DOHH2 (cell line): Measurements from ENCODE around the gene ERGIC2.

Source experiments
- H3F3A ChIP-seq: fragments of 200-600 bp; sonication (generic), shearing (Covaris generic); 2 replicates; pipeline ENCODE4 v1.6.0; 2016; ENCODE audit warnings: antibody characterized with exemption, mild to moderate bottlenecking; ENCODE audit not compliant: control insufficient read depth, insufficient read depth
- H3K27ac ChIP-seq: fragments of 200-600 bp; sonication (generic); 2 replicates; pipeline ENCODE4 v1.5.1; 2014; ENCODE audit warnings: low read depth, mild to moderate bottlenecking, low read length, moderate library complexity
- H3K27me3 ChIP-seq: fragments of 200-600 bp; sonication (generic); 2 replicates; pipeline ENCODE4 v1.6.1; 2014; ENCODE audit warnings: mild to moderate bottlenecking, low read length, mixed read lengths; ENCODE audit not compliant: control insufficient read depth
- H3K36me3 ChIP-seq: fragments of 200-600 bp; sonication (generic); 2 replicates; pipeline ENCODE4 v1.6.1; 2014; ENCODE audit warnings: mild to moderate bottlenecking, low read length, moderate library complexity, mixed read lengths; ENCODE audit not compliant: control insufficient read depth
- H3K4me1 ChIP-seq: fragments of 200-600 bp; sonication (generic); 2 replicates; pipeline ENCODE4 v1.6.1; 2014; ENCODE audit warnings: mild to moderate bottlenecking, low read length, mixed read lengths; ENCODE audit not compliant: control insufficient read depth
- H3K4me2 ChIP-seq: fragments of 200-600 bp; sonication (generic); 2 replicates; pipeline ENCODE4 v1.6.0; 2014; ENCODE audit warnings: mild to moderate bottlenecking, low read length, moderate library complexity
- H3K4me3 ChIP-seq: fragments of 200-600 bp; sonication (generic); 2 replicates; pipeline ENCODE4 v1.5.1; 2014; ENCODE audit warnings: mild to moderate bottlenecking, low read length, mixed read lengths
- H3K79me2 ChIP-seq: fragments of 200-600 bp; sonication (generic); 2 replicates; pipeline ENCODE4 v1.6.1; 2014; ENCODE audit warnings: mild to moderate bottlenecking, low read length, mixed read lengths; ENCODE audit not compliant: control insufficient read depth
- H3K9me2 ChIP-seq: fragments of 200-600 bp; sonication (generic); replicated peaks from 2 replicates; pipeline ENCODE4 v1.6.1; 2014; ENCODE audit warnings: mild to moderate bottlenecking, low read length, mixed read lengths; ENCODE audit not compliant: control insufficient read depth
- H3K9me3 ChIP-seq: fragments of 200-600 bp; sonication (generic); 2 replicates; pipeline ENCODE4 v1.6.1; 2014; ENCODE audit warnings: antibody characterized with exemption, low read length, mixed read lengths; ENCODE audit not compliant: control insufficient read depth, insufficient read depth
- H4K20me1 ChIP-seq: fragments of 200-600 bp; sonication (generic); 2 replicates; pipeline ENCODE4 v1.6.0; 2014; ENCODE audit warnings: low read depth, mild to moderate bottlenecking, antibody characterized with exemption, low read length, moderate library complexity; ENCODE audit not compliant: control insufficient read depth, insufficient read depth
- EZH2phosphoT487 ChIP-seq: fragments of 200-600 bp; sonication (generic); IDR thresholded peaks from 2 replicates; pipeline ENCODE4 v1.6.1; 2017; ENCODE audit warnings: borderline replicate concordance, mild to moderate bottlenecking, antibody characterized with exemption, low read length, moderate library complexity, mixed read lengths
- TF ChIP-seq, protein P1 (sequence below): fragments of 200-600 bp; sonication (generic); IDR thresholded peaks from one replicate; pipeline ENCODE4 v1.5.1; 2014; ENCODE audit warnings: antibody characterized with exemption, mild to moderate bottlenecking, low read depth, low read length; ENCODE audit not compliant: poor library complexity, severe bottlenecking

The ERGIC2 gene

DNA sequence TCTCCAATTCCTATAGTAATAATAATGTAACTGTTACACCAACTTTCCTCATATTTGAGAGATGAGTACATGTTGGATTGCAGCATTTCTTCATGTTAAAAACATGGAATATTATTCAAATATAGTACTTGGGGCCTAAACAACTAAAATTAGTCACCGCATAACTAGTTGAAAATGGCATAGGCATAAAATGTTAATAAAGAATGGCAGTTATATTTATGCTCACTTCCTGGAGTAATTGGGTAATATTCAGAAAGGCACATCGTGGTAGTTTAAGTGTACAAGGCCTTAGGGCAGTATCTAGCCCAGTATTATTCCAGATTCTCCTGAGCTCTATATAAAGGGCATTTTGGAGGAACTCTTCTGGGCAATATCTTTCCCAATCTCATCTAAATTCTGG is 46.0 kb downstream of the ERGIC2 start:
- no peak overlapping the region for H3K4me3 ChIP-seq
- H3K27me3 ChIP-seq, result no peaks in the 10 kb centered on the region
- no peaks in the 10 kb centered on the region for H4K20me1 ChIP-seq
- TF ChIP-seq EZH2phosphoT487, result no peak
- TF ChIP-seq, protein P1, sequence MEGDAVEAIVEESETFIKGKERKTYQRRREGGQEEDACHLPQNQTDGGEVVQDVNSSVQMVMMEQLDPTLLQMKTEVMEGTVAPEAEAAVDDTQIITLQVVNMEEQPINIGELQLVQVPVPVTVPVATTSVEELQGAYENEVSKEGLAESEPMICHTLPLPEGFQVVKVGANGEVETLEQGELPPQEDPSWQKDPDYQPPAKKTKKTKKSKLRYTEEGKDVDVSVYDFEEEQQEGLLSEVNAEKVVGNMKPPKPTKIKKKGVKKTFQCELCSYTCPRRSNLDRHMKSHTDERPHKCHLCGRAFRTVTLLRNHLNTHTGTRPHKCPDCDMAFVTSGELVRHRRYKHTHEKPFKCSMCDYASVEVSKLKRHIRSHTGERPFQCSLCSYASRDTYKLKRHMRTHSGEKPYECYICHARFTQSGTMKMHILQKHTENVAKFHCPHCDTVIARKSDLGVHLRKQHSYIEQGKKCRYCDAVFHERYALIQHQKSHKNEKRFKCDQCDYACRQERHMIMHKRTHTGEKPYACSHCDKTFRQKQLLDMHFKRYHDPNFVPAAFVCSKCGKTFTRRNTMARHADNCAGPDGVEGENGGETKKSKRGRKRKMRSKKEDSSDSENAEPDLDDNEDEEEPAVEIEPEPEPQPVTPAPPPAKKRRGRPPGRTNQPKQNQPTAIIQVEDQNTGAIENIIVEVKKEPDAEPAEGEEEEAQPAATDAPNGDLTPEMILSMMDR, result no peak
- no peaks in the 10 kb centered on the region; the same call in 1 of the 2 replicates for H3F3A ChIP-seq
- H3K79me2 ChIP-seq, result no peaks in the 10 kb centered on the region
- H3K4me2 ChIP-seq, result no peak overlapping the region
- no peaks in the 10 kb centered on the region for H3K9me3 ChIP-seq
- peaks cover 13% of the 10 kb centered on the region for H3K36me3 ChIP-seq
- no peaks in the 10 kb centered on the region for H3K4me1 ChIP-seq
- no peak overlapping the region for H3K27ac ChIP-seq
- H3K9me2 ChIP-seq, result no peaks in the 10 kb centered on the region

DNA sequence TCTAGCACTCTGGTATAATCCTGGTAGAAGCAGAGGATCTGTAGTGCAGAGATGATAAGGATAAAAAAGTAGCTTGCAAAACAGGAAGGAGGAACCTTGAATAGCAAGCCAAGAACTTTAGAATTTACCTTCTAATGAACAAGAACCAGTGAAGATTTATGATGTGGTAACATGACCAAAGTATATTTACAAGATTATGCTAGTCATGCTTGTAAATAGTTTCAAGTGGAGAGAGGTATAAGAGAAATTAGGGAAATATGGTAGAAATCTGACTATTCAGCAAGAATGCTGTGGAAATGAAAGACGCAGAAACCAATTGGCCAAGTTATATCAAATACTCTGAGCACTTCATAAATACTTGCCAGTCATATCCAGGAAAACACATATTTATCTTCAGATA is 47.8 kb downstream of the ERGIC2 start:
- no peaks in the 10 kb centered on the region for H3K9me3 ChIP-seq
- 0 out of 2 replicates have a peak, but pooled peaks cover 3% of the 10 kb centered on the region for H3K36me3 ChIP-seq
- no peaks in the 10 kb centered on the region for H4K20me1 ChIP-seq
- H3K9me2 ChIP-seq, result no peaks in the 10 kb centered on the region
- no peak overlapping the region for H3K4me3 ChIP-seq
- no peaks in the 10 kb centered on the region for H3K79me2 ChIP-seq
- no peak overlapping the region for H3K27ac ChIP-seq
- TF ChIP-seq EZH2phosphoT487, result no peak
- TF ChIP-seq, protein P1, result no peak
- H3F3A ChIP-seq, result peaks cover 4% of the 10 kb centered on the region
- H3K4me1 ChIP-seq, result no peaks in the 10 kb centered on the region
- H3K27me3 ChIP-seq, result no peaks in the 10 kb centered on the region
- no peak overlapping the region for H3K4me2 ChIP-seq

DNA sequence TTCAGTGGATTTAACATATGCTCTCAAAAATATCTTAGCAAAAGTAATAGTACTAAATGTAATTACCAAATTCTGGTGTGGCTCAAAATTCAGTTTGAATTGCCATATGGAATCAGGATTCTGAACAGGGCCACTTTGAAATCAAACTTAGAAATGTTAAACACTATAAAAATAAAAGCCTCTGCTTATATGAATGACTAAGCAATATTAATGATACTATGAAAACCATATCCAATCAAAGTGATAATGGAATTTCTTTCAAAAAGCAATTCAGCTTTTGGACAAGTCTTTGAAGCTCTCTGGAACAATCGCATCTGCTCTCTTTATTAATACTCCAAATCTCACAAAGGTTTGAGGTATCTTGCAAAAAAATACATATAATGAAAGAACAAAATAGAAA is 51.6 kb downstream of the ERGIC2 start:
- Histone ChIP-seq H4K20me1 (no peaks in the 10 kb centered on the region), H3K9me3 (no peaks in the 10 kb centered on the region), H3K27ac (no peak overlapping the region), H3K27me3 (no peaks in the 10 kb centered on the region), H3K4me1 (no peaks in the 10 kb centered on the region), H3K9me2 (no peaks in the 10 kb centered on the region), H3K36me3 (no peaks in the 10 kb centered on the region), H3K79me2 (no peaks in the 10 kb centered on the region), H3K4me3 (no peak overlapping the region), H3F3A (peaks cover 4% of the 10 kb centered on the region; the same call in 1 of the 2 replicates), H3K4me2 (no peak overlapping the region)
- TF ChIP-seq, protein P1, result no peak
- TF ChIP-seq EZH2phosphoT487, result no peak
